ENCODE data around the gene FAM118A. TPM values are rescaled to one million over a fixed set of nuclear protein-coding genes. Genes with fewer than 3 reads are reported as not detected.

Gene FAM118A
- polyA plus RNA-seq, 1 experiment: 23.3 TPM

DNA sequence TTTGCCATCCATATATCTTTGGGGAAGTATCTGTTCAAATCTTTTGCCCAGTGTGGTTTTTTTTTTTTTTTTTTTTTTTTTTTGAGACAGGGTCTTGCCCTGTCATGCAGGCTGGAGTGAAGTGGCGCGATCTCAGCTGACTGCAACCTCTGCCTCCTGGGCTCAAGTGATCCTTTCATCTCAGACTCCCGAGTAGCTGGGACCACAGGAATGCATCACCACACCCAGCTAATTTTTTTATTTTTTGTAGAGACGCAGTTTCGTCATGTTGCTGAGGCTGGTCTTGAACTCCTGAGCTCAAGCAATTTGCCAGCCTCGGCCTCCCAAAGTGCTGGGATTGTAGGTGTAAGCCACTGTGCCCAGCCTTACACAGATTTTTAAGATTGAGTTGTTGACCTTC, 4.8 kb upstream of the FAM118A start:
- ChIA-PET CTCF (interaction anchor here (0.6 kb wide), 1 partner anchor 178 kb away, joined by 3 read pairs; no protein-coding TSS in a partner anchor), POLR2A (no interaction called here)
- H3K27me3 ChIP-seq (ENCODE audit: control insufficient read depth, insufficient read depth, low read length): no peaks in the 10 kb centered on the region
- H3K27ac ChIP-seq (ENCODE audit: low read depth, low read length): no peak overlapping the region
- DNase-seq (ENCODE audit: low read depth, low spot score): no peak
- no peaks in the 10 kb centered on the region; the same call in 1 of the 2 replicates for H3K9me3 ChIP-seq (ENCODE audit: control insufficient read depth, insufficient read depth, low read length)
- H3K4me3 ChIP-seq (ENCODE audit: low read depth, low read length): no peak overlapping the region
- TF ChIP-seq, protein P1, sequence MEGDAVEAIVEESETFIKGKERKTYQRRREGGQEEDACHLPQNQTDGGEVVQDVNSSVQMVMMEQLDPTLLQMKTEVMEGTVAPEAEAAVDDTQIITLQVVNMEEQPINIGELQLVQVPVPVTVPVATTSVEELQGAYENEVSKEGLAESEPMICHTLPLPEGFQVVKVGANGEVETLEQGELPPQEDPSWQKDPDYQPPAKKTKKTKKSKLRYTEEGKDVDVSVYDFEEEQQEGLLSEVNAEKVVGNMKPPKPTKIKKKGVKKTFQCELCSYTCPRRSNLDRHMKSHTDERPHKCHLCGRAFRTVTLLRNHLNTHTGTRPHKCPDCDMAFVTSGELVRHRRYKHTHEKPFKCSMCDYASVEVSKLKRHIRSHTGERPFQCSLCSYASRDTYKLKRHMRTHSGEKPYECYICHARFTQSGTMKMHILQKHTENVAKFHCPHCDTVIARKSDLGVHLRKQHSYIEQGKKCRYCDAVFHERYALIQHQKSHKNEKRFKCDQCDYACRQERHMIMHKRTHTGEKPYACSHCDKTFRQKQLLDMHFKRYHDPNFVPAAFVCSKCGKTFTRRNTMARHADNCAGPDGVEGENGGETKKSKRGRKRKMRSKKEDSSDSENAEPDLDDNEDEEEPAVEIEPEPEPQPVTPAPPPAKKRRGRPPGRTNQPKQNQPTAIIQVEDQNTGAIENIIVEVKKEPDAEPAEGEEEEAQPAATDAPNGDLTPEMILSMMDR (IDR thresholded peaks at IDR 0.05; ENCODE audit: low read depth, low read length): no peak

DNA sequence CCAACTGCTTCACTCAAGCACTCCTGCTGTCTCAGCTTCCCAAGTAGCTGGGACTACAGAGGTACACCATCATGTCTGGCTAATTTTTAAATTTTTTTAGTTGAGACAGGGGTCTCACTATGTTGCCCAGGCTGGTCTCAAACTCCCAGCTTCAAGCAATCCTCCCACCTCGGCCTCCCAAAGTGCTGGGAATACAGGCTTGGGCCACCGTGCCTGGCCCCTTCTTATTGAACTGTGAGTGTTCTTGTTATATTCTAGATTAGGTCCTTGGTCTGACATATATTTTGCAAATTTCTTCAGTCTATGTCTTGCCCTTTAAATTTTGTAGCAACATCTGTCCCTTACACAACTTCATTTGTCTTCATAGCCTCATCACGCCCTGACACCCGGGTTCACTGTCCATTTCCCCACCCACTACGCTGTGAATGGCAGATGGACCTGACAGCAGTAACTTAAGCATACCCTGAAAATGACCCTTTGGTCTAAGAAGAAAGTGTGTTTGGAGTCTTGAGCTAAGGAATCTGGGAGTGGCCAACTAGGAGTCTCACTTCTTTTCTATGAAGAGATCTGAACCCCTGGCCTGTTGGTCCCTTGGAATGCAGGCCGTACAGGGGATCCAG, 4.2 kb upstream of the FAM118A start:
- H3K27ac ChIP-seq (ENCODE audit: low read depth, low read length): no peak overlapping the region
- no peaks in the 10 kb centered on the region for H3K27me3 ChIP-seq (ENCODE audit: control insufficient read depth, insufficient read depth, low read length)
- ChIA-PET CTCF (interaction anchor here (0.6 kb wide), 1 partner anchor 178 kb away, joined by 3 read pairs; no protein-coding TSS in a partner anchor), POLR2A (no interaction called here)
- no peak for DNase-seq (ENCODE audit: low read depth, low spot score)
- H3K9me3 ChIP-seq (ENCODE audit: control insufficient read depth, insufficient read depth, low read length): no peaks in the 10 kb centered on the region; the same call in 1 of the 2 replicates
- TF ChIP-seq, protein P1 (IDR thresholded peaks at IDR 0.05; ENCODE audit: low read depth, low read length): no peak
- no peak overlapping the region for H3K4me3 ChIP-seq (ENCODE audit: low read depth, low read length)

DNA sequence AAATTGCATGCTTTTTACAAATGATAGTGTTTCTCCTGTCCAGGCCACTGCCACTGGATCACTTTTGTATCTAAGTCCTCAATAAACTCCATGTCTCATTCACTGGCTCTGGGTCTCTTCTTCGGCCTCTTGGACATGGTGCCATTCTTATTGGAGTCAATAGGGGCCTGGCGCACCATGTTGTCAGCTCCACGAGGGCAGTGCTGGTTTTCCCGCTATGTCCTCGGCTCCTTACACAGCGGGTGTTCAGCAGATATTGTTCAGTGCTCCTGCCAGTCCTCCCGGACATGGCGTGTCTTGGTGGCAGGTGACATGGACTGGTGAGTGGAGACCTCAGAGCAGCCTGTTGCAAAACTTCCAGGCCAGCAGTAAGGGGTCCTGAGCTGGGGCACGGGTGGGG, 3.6 kb upstream of the FAM118A start:
- CTCF ChIA-PET: no interaction called here
- Histone ChIP-seq H3K4me3 (ENCODE audit: low read depth, low read length) (no peak overlapping the region), H3K9me3 (ENCODE audit: control insufficient read depth, insufficient read depth, low read length) (no peaks in the 10 kb centered on the region; the same call in 1 of the 2 replicates), H3K27ac (ENCODE audit: low read depth, low read length) (no peak overlapping the region), H3K27me3 (ENCODE audit: control insufficient read depth, insufficient read depth, low read length) (no peaks in the 10 kb centered on the region)
- POLR2A ChIA-PET: no interaction called here
- no peak for DNase-seq (ENCODE audit: low read depth, low spot score)
- TF ChIP-seq, protein P1 (IDR thresholded peaks at IDR 0.05; ENCODE audit: low read depth, low read length): no peak

DNA sequence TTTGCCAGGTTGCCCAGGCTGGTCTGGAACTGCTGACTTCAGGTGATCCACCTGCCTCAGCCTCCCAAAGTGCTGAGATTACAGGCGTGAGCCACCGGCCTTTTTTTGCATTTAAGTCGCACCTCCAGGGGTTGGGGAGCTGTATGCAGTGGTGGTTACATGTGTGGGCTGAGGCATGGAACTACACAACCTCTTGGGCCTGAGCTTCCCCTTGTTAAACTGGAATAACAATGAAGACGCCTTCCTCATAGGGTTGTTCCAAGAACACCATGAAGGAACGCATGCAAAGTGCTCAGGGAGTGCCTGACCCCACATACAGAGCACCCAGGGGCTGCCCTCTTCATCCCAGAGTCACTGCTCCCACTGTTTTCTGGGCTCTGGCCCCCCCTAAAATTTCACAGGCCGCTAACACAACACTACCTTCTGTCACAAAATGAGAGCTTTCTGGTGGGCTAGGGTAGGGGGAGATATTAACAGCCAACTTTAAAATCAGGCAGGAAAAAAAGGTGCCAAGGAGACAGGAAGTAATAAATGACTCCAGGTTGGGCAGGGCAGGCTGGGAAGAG, 1.3 kb upstream of the FAM118A start:
- CTCF ChIA-PET: no interaction called here
- POLR2A ChIA-PET: no interaction called here
- DNase-seq (ENCODE audit: low read depth, low spot score): no peak

DNA sequence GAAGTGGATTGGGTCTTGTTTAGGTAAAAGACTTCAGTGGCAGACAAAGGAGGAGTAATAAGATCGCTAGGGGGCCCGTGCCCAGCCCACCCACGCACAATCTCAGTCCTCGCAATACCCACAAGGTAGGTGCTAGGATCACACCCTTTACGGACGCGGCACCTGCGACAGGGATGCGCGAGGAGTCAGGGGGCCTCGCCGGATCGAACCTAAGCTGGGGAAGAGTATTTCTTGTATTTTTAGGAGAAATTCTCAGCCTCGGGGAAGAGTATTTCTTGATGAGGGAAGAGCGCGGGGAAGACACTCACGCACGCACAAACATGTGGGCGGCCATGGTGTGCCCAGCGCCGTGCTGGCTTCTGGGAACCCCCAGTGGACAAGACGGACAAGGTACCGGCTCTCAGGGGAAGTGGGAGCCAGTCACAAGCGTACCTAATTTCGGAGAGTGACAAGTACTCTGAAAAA, 745 bp upstream of the FAM118A start:
- TF ChIP-seq, protein P1 (IDR thresholded peaks at IDR 0.05; ENCODE audit: low read depth, low read length): no peak
- Histone ChIP-seq H3K4me3 (ENCODE audit: low read depth, low read length) (peak overlapping the region; percentile 63), H3K27ac (ENCODE audit: low read depth, low read length) (peak overlapping the region; percentile 47), H3K9me3 (ENCODE audit: control insufficient read depth, insufficient read depth, low read length) (no peaks in the 10 kb centered on the region; the same call in 1 of the 2 replicates), H3K27me3 (ENCODE audit: control insufficient read depth, insufficient read depth, low read length) (no peaks in the 10 kb centered on the region)
- POLR2A ChIA-PET: no interaction called here
- CTCF ChIA-PET: no interaction called here
- no peak for DNase-seq (ENCODE audit: low read depth, low spot score)

More for the DNA sequence above, 1.3 kb upstream of the FAM118A start:
- Histone ChIP-seq H3K9me3 (ENCODE audit: control insufficient read depth, insufficient read depth, low read length) (no peaks in the 10 kb centered on the region; the same call in 1 of the 2 replicates), H3K27ac (ENCODE audit: low read depth, low read length) (no peak overlapping the region), H3K27me3 (ENCODE audit: control insufficient read depth, insufficient read depth, low read length) (no peaks in the 10 kb centered on the region), H3K4me3 (ENCODE audit: low read depth, low read length) (no peak overlapping the region)
- TF ChIP-seq, protein P1 (IDR thresholded peaks at IDR 0.05; ENCODE audit: low read depth, low read length): no peak

Data from AG04450 (cell line).